Stimulated activated CD4-positive, alpha-beta T cell treated with anti-CD3 and anti-CD28 coated beads, Interleukin-2, amount 100 ng/mL, for 48 hours (primary cell): ENCODE results near the gene SDR42E1.

Experiments
- DNase-seq, 2 donors: peaks; one replicate each; pipeline ENCODE4 v3.0.0-alpha.2; 2020

SDR42E1 gene, protein sequence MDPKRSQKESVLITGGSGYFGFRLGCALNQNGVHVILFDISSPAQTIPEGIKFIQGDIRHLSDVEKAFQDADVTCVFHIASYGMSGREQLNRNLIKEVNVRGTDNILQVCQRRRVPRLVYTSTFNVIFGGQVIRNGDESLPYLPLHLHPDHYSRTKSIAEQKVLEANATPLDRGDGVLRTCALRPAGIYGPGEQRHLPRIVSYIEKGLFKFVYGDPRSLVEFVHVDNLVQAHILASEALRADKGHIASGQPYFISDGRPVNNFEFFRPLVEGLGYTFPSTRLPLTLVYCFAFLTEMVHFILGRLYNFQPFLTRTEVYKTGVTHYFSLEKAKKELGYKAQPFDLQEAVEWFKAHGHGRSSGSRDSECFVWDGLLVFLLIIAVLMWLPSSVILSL

DNA sequence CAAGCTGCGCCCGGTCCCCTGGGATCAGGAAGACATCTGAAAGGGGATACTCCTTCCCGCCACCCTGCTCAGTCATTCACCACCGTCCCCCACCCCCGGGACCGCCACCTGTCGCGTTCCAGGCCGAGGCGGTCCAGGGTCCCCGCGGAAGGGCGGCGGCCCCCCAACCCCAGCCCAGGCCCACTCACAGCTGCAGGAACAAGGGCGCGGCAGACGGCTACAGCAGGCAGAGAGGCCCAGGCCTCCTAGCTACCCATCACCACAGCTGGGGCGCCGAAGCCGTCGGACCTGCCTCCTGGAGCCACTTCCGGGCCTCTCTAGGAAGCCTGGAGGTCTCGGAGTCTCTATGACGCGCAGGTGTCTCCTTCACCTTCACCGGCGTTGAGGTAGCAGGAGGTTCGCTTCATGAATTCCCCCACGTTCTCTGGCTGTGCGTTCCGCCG lies at the start of gene SDR42E1:
Gene SDR42E1, minus strand, starts transcription at position 272 of the 443 bp plus-strand sequence. CDS start 10,612 bp downstream, outside the sequence.
- peak; percentile 7 to 53 for DNase-seq

DNA sequence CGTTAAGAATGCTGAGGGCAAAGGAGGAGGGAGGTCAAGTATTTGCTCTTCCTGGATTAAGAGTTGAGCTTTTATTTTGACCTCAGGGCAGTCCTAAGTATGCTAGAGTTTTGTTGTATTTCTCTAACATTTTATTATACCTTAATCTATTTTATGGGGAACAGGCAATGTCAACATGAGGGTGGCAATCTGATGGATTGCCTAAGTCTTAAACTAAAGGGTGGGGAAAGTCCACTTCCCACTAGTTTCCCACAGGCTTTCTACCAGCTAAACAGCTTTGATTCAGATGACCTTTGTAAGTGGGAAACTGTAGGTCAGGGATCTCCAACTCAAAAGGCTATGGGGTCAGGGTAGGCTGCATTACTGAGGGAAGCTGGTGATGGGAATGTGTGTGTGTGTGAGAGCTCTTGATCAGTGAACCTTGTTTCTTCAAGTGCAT lies 48.7 kb upstream of the SDR42E1 start:
- DNase-seq, result no peak

DNA sequence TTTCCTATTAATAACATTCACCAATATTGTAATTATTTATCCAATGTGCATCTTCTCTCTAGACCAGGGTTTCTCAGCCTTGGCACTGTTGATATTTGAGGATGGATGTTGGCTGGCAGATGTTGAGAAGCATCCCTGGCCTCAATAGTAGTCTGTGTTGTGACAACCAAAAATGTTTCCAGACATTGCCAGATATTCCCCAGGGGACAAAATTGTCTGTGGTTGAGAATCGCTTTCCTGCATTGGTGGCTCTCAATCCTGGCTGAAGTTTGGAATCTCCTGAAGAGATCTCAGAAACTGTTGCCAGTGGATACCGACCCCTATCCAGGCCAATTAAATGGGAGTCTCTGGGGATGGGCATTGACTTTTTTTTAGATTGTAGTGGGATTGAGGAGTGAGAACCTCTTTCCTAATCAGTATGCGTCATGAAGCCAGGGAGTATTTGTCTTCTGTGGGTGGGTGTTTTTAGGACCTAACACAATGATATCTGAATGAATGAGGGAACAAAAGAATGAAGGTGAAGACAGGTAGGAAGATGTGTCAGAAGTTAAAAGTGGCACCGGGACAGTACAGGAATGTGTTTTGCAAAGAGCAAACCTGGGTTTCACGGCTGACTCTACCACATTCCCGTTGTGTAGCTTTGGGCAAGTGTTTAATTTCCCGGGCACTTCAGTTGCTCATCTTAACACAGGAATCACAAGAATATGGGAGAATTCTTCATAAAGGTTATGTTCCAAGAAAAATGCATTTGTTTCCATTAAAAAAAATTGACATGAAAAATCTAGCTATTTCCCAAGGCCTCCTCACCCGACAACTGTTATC lies 48.1 kb upstream of the SDR42E1 start:
- no peak for DNase-seq

DNA sequence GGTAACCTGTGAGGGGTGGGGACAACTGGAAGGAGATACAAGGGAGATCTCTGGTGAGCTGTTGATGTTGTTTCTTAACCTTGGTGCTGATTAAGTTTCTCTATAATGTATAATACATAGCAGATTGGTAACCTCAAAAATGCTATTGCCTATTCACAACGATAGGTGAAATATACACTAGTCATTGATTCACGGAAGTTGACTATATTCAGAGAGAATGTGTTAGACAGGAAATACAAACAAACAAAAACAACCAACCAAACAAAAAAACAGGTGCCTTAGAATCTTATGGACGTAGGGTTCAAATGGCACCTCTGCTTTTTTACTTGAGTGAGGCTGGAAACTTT lies 45.3 kb upstream of the SDR42E1 start:
- DNase-seq, result no peak

DNA sequence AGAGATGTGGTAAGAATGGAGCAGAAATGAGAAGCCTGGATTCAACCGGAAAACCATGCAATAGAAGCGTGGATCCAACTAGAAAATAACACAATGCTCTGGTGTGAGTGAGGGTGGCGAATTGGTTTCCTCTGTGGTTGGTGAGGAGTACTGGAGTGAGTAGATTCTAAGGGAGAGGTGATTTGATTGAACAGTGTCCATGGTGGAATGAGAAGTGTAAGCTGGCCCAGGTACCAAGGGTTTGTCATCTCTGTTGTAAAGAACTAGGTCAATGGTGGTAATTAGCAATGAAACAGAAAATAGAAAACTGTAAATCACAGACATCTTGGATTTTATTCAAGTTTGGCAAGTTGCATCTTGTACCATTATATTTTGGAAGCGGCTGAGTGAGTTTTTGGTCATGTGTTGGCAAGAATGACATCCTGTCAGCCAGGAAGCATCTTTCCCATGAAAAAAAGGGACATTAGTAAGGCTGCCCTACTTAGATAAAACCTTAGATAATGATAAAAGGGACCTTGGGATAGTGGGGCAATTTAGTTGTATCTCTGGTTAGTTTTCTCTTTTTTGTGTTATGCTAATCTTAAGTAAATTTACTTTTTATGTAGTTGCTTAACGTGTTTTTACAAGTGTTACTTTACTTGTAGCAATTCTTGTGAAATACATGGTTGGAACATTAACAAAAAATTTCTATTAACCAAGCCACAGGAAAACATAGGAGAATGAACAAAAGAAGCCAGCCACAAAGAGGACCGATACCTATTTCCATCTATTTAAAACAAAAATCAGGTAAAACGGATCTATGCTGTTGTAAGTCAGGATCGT lies 44.7 kb upstream of the SDR42E1 start:
- no peak for DNase-seq

DNA sequence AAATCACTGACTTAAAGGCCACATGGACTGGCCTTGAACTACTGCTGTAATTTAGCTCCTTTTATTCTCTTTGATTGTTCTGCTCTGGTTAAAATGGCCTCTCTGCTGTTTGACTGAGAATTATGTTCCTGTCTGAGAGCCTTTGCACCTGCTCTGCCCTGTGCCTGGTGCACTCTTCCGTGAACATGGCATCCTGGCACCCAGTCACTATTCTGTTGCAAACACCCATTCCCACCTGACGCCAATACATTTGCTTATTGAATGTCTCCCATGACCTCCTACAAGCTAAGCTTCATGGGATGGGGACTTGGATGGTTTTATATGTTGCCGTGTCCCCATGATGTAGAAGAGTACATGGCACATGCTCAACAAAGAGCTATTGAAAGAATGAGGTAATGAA lies 43.8 kb upstream of the SDR42E1 start:
- no peak for DNase-seq

DNA sequence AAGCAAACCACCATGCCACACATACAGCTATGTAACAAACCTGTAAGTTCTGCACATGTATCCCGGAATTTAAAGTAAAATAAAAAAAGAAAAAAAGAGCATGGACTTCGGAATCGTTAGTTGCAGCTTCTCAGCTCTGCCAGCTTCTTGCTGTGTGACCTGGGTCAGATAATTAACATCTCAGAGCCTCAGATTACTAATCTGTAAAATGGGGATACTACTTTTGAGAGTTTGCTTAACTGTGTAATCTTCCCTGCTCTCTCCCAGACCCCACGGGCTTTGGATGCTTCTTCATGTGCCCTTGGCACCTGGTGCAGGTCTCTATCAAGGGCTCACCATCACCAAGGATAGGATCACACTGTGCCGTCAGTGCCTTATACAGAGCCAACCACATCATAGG lies 40.4 kb upstream of the SDR42E1 start:
- DNase-seq, result no peak

DNA sequence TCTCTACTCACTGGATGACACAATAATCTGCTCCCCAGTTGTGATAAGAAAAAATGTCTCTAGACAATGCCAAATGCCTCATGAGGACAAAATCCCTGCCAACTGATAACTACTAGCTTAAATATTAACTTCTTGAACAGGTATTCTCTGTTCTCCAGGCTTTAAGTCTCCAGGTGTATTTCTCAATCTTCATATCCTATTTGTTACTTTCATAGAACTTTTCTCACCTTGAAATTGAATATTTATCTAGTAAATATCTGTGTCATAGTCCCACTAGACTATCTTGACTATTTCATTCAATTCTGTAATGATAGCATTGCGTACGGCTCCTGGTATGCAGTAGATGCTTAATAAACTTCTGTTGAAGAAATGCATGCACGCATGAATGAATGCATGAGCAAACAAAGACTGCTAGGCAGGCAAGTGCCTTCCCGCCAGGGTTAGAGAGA lies 39.7 kb upstream of the SDR42E1 start:
- DNase-seq, result no peak

DNA sequence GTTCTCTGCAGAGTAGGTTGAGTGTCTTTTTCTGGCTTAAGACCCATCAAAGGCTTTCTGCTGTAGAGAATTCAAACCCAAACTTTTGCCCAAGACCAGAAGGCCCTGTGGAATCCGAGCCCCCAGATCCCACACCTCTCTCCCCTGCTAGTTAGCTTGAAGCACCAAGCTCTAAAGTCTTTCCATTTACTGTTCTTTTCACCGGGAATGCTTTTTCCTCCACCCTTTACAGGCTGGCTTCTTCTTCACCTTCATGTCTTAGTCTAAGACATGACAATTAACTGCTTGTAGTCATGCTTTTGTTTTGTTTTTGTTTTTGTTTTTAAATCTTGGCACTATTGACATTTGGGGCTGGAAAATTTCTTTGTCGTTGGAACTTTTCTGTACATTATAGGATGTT lies 39.2 kb upstream of the SDR42E1 start:
- no peak for DNase-seq

DNA sequence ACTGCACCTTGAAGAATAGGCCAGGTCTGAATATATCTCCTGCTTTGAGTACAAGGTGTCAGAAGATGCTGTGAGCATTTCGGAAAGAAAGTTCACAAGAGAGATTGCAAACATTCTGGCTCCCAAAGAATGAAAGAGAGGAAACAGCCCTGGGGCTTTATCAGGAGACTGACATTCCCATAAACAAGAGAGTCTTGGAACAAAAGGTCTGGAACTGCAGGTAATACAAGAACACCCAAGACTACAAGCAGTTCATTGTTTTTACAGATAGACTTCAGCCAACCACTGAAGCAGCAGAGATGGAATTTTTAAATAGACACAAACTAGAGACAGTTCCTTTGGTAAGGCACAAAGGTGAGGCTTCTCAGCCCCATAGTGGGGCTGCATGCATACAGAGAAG lies 38.2 kb upstream of the SDR42E1 start:
- no peak for DNase-seq

DNA sequence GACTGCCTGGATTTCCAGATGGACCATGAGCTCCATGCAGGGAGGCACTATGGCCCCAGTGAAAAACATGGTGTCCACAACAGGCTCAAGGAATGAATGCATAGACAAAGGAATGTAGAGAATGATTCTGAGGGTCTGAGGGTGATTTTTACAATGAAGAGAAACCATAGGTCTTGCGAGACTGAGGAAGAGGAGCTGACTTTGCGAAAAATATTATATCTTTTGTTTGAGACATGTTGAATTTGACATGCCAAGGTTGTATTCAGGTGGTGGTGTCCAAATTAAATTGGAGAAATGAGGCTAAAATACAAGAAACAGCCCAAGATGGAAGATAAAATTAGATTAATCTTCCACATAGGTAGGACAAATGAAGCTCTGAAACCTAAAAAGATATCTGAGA lies 36.5 kb upstream of the SDR42E1 start:
- no peak for DNase-seq

DNA sequence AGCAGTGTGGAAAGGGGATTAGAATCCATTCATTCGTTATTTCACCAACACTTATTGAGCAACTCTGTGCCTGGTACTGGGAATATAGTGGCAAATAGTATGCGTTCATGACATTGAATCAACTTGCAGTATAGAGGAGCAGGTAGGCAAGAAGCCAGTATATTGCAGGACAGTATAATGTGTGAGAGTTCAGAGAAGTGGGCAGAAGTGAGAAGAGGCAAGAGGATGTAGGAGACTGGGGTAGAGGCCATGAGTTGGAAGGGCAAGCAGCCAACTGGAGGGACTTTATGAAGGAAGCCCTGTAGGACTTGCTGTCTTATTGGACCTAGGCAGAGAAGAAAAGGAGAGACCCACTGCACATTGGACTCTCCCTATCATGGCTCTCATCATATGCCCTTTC lies 36.1 kb upstream of the SDR42E1 start:
- DNase-seq, result no peak

DNA sequence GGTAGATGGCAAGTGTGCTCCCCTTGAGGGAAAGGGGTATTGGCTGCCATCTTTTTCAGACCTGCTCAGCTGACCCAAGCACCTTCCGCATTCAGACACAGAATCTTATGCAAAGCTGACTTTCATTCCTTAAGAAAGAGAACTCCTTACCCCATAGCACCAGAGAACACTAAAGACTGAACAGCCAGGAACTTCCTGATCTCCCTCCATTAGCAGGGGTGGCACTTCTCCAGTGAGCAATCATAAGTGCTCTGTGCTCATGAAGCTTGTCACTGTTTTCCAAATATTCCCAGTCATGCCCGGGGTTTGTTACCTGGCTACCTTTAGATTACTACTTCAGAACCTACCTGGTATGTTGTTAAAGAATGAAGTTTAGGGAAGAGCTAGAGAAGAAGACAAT lies 35.7 kb upstream of the SDR42E1 start:
- no peak for DNase-seq

DNA sequence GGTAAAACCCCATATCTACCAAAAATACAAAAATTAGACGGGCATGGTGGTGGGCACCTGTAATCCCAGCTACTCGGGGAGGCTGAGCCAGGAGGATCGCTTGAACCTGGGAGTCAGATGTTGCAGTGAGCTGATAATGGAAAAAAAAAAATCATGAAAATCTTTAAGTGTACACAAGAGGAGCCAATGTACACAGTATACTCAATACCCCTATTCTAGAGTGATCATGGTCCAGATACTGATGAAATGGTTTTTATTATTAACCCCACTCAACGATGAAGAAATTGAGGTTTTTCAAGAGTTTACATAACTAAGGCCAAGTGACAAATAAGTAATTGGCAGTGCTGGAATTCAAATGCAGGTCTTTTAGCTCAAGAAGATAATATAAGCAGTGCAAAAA lies 35.3 kb upstream of the SDR42E1 start:
- DNase-seq, result no peak

DNA sequence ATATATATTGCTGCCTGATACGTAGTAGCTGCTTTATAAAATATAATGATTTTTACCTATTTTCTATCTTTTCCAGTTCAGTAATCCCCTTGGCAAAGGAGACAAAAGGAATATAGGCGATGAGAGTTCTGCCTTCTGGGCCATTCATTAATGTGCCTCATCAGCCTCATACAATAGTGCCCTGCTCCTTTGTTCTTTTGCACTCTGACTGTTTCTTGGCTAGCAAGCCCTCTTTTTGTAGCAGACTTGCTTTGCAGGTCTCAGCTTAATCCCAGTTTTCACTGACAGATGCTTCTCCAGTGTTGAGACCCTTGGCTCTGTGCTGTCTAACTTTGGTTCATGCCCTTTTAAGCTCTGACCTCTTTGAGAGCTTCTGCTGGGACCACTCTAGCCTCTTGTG lies 34.2 kb upstream of the SDR42E1 start:
- DNase-seq, result no peak

DNA sequence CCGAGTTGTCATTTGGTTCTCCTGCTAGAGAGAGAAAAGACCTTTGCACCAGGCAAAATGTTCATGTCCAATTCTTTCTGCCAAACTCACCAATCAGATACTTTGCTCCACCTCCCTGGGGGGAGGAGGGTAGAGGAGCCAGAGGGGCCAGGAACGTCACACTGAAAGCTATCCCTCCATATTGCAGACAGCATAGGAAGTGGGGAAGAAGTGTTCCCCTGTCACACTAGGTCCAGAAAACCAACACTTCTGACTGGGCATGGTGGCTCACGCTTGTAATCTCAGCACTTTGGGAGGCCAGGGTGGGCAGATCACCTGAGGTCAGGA lies 33.3 kb upstream of the SDR42E1 start:
- no peak for DNase-seq

DNA sequence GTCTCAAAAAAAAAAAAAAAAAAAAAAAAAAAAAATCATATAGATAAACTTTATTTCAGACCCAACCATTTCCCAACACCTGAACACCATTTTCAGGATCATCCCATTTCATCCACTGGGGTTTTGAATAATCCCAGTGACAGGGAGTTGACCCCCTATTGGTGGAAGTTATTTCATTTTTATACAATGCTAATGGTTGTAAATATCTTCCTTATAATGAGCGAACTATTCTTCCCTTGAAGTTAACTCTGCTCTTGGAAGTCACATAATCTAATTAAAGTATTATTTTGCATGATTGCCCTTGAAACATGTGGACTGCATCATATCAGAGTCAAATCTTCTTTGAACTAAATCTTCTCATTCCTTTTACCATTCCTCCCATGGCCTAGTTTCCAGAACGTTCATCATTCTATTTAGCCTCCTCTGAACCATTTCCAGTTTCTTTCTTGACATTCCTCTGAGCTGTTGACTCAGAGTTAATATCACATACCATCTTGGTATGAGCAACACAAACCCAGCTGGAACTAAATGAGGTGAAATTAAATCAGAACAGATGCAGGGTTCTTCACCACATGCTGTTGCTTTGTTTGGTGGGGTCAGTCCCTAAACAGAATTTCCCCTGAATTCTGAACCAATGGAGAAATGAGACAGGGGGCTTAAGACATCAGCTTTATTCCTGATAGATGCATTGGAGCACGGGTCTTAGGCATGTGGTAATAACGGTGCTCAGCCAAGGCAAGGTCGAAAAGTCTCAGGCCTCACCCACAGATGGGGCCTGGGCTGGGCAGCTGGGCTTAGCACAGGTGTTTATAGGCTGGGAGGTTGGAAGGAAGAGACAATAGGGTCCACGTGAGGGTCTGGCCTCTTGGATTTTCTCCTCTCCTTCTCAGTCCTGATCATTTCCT lies 32.7 kb upstream of the SDR42E1 start:
- DNase-seq, result no peak

DNA sequence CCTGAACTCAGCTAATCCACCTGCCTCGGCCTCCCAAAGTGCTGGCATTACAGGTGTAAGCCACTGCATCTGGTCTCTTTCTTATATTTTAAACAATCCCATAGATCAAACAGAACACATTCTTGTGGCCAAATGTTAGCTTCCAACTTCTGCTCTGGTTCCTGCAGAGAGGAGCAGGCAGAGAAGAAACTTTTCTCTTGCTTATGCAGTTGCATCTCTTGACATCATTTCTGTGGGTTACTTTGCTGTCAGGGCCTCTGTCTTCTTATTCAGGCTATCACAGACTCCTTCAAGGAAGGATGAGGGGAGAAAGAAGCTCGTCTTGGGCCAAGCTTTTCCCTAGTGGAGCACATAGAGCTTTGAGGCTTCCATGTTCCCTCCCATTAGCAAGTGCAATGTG lies 31.6 kb upstream of the SDR42E1 start:
- DNase-seq, result no peak

DNA sequence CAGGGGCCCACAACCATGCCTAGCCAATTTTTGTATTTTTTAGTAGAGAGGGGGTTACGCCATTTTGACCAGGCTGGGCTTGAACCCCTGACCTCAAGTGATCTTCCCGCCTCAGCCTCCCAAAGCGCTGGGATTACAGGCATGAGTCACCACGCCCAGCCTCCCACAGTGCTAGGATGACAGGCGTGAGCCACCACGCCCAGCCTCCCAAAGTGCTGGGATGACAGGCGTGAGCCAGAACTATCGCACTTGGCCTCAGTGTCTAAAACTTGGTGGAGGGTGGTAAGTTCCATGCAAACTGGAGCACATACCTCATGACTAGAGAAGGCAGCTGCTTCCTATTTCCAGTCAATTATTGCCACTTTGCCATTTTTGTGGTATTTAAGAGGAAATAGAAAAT lies 30.9 kb upstream of the SDR42E1 start:
- DNase-seq, result no peak

DNA sequence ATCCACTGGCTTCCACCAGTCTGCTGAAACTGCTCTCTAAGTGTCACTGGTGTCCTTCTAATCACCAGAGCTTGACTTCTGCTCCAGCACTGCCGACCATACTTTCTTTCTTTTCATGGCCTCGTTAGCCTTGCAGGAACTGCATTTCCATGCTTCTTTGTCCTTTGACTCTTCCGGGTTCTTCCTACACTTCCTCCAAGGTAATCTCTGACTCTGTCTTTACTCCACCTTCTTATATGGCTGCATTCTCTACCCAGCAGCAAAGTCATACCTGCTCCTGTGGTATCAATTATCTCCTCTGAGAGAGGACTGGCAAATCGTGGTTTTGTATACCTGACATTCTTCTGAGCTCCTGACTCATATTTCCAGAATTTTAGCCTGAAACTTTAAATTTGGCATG lies 30.3 kb upstream of the SDR42E1 start:
- DNase-seq, result no peak

DNA sequence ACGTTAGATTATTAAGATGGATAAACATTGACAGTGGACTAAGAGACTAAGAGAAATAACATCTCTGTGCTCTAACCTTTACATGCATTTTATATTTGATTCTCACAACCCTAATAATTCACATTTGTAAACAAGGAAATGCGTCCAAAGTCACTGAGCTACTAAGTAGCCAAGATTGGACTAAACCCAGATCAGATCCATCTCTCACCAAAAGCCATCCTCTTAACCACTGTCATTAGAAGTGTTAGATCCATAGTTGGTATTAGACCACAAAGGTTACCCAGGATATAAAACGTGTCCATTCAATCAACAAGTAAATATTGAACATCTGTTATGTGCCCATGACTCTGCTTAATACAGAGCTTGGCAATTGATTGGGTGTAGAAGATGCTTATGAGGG lies 29.0 kb upstream of the SDR42E1 start:
- no peak for DNase-seq

DNA sequence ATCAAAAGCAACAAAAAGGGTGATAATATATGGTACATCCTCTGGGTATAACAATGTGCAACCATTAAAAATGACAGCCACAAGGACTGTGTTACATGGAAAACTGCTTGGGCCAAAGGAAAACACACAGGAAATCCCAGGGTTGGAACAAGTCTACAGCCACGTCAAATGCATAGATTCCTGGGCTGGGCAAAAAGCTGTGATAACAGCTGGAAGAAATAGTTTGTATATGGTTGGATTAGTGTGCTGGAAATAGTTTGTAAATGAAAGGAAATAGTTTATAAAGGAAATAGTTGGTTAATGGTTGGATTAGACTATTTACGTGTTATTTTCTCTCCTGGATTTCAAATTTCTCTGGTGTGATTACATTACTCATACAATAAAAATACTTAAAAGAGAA lies 26.4 kb upstream of the SDR42E1 start:
- no peak for DNase-seq
